NCI-H2171 treated with DMSO at 0.1 percent for 48 hours (cell line): ENCODE data around the gene RAB30.
"Not testable (repeated sequence)": the region's sequence is repeated elsewhere in the genome, so short reads cannot be mapped to it uniquely, and the experiment has no call there.

Source experiments
- DNase-seq: peaks from one replicate; lab custom pipeline; 2025; lab: John Stamatoyannopoulos, UW

The RAB30 gene

GRCh38 chr11:82981852-82982251, 89.8 kb downstream of the RAB30 start:
- DNase-seq = no peak

- no peak for DNase-seq
These were observed 90.8 kb downstream of the RAB30 start for GRCh38 chr11:82980947-82981346.

- no peak for DNase-seq
These were observed 91.4 kb downstream of the RAB30 start for GRCh38 chr11:82980292-82980691.

- no peak for DNase-seq
These were observed 91.9 kb downstream of the RAB30 start for GRCh38 chr11:82979824-82980223.

- no peak for DNase-seq
These were observed 93.1 kb downstream of the RAB30 start for GRCh38 chr11:82978422-82979099.

GRCh38 chr11:82976786-82977185, 94.9 kb downstream of the RAB30 start:
- DNase-seq = no peak

- no peak for DNase-seq
These were observed 95.8 kb downstream of the RAB30 start for GRCh38 chr11:82975882-82976281.

GRCh38 chr11:82974851-82975250, 96.8 kb downstream of the RAB30 start:
- DNase-seq = no peak

- DNase-seq = no peak
These were observed 97.6 kb downstream of the RAB30 start for GRCh38 chr11:82974135-82974534.

GRCh38 chr11:82972103-82972502, 99.6 kb downstream of the RAB30 start:
- DNase-seq = no peak

GRCh38 chr11:82971519-82971946, 100.2 kb downstream of the RAB30 start:
- DNase-seq = not testable (repeated sequence)

- not testable (repeated sequence) for DNase-seq
These were observed 101.1 kb downstream of the RAB30 start for GRCh38 chr11:82970507-82971083.

GRCh38 chr11:82969811-82970210, 101.9 kb downstream of the RAB30 start:
- no peak for DNase-seq

- DNase-seq = no peak
These were observed 104.3 kb downstream of the RAB30 start for GRCh38 chr11:82967381-82967780.

GRCh38 chr11:82962021-82962420, 109.7 kb downstream of the RAB30 start:
- DNase-seq = not testable (repeated sequence)

GRCh38 chr11:82960779-82961143, 110.9 kb downstream of the RAB30 start:
- no peak for DNase-seq

- DNase-seq = no peak
These were observed 111.5 kb downstream of the RAB30 start for GRCh38 chr11:82959987-82960778.

- peak; percentile 18 for DNase-seq
These were observed 115.8 kb downstream of the RAB30 start for GRCh38 chr11:82955736-82956453.

GRCh38 chr11:82950502-82950901, 121.2 kb downstream of the RAB30 start:
- DNase-seq = not testable (repeated sequence)

GRCh38 chr11:82949352-82949751, 122.3 kb downstream of the RAB30 start:
- DNase-seq = no peak

- DNase-seq = no peak
These were observed 126.0 kb downstream of the RAB30 start for GRCh38 chr11:82945682-82946081.

GRCh38 chr11:82945041-82945440, 126.7 kb downstream of the RAB30 start:
- not testable (repeated sequence) for DNase-seq
